IMR-90 (cell line): ENCODE results near the gene MGRN1. TPM values are rescaled to one million over a fixed set of nuclear protein-coding genes. Genes with fewer than 3 reads are reported as not detected.

ENCODE experiments used
- ATAC-seq: fragments of 200-7000 bp; cut with Tn5 transposase; 2 replicates; pipeline ENCODE4 v1.9.1; 2020; ENCODE audit warnings: low read depth, mild to moderate bottlenecking, moderate library complexity
- BruUV-seq: library from RNA; stranded (reverse); fragments of 400-500 nt; replicated peaks from 2 replicates; lab custom pipeline; 2021; lab: Mats Ljungman, UMichigan
- CTCF ChIA-PET: fragments of 300-600 bp; formaldehyde crosslinking; extraction: SDS; loops from one replicate; lab custom pipeline; 2021; ENCODE audit warnings: antibody characterized with exemption; lab: Yijun Ruan, JAX
- POLR2A ChIA-PET: fragments of 300-600 bp; sonication (Branson Sonifier 250); formaldehyde crosslinking; loops from one replicate; lab custom pipeline; 2022; ENCODE audit warnings: antibody characterized with exemption; ENCODE audit not compliant: unreplicated experiment; lab: Charles Lee
- DNase-seq: peaks from one replicate; pipeline ENCODE4 v3.0.0; 2013
- H2AFZ ChIP-seq: replicated peaks from 2 replicates; pipeline ENCODE3; 2013; ENCODE audit warnings: low read length, mild to moderate bottlenecking; ENCODE audit not compliant: poor library complexity
- H2AK5ac ChIP-seq: 2 replicates; pipeline ENCODE4 v1.6.1; 2013; ENCODE audit warnings: low read depth, low read length, inconsistent platforms
- H2AK9ac ChIP-seq: replicated peaks from 2 replicates; pipeline ENCODE3; 2013; ENCODE audit warnings: mild to moderate bottlenecking, low read depth, low read length, moderate library complexity; ENCODE audit not compliant: poor library complexity
- H2BK120ac ChIP-seq: 2 replicates; pipeline ENCODE4 v1.6.1; 2013; ENCODE audit warnings: low read depth, low read length, inconsistent platforms
- H2BK15ac ChIP-seq: 3 replicates; pipeline ENCODE4 v1.6.1; 2013; ENCODE audit warnings: low read depth, low read length, inconsistent platforms
- H2BK20ac ChIP-seq: 2 replicates; pipeline ENCODE4 v1.6.1; 2013; ENCODE audit warnings: low read depth, mild to moderate bottlenecking, inconsistent platforms, low read length, moderate library complexity
- H2BK5ac ChIP-seq: 2 replicates; pipeline ENCODE4 v1.6.1; 2013; ENCODE audit warnings: mild to moderate bottlenecking, low read depth, low read length, inconsistent platforms; ENCODE audit not compliant: poor library complexity, severe bottlenecking
- H3K14ac ChIP-seq: replicated peaks from 2 replicates; pipeline ENCODE4 v1.6.1; 2013; ENCODE audit warnings: low read depth, low read length, inconsistent platforms
- H3K18ac ChIP-seq: 2 replicates; pipeline ENCODE4 v1.6.1; 2013; ENCODE audit warnings: low read depth, low read length, control low read depth
- H3K23ac ChIP-seq: 2 replicates; pipeline ENCODE4 v1.6.1; 2013; ENCODE audit warnings: low read depth, low read length, inconsistent platforms
- H3K27ac ChIP-seq: 2 replicates; pipeline ENCODE4 v1.5.1; 2013; ENCODE audit warnings: mild to moderate bottlenecking, control low read depth, low read length; ENCODE audit not compliant: insufficient read depth
- H3K27me3 ChIP-seq: 2 replicates; pipeline ENCODE4 v1.6.1; 2013; ENCODE audit warnings: low read length; ENCODE audit not compliant: control insufficient read depth, insufficient read depth
- H3K36me3 ChIP-seq: 2 replicates; pipeline ENCODE4 v1.6.1; 2013; ENCODE audit warnings: low read length, mixed read lengths; ENCODE audit not compliant: control insufficient read depth, insufficient read depth
- H3K4ac ChIP-seq: 2 replicates; pipeline ENCODE4 v1.6.1; 2013; ENCODE audit warnings: low read depth, low read length, inconsistent platforms
- H3K4me1 ChIP-seq: 2 replicates; pipeline ENCODE4 v1.6.1; 2013; ENCODE audit warnings: low read length, mixed read lengths; ENCODE audit not compliant: control insufficient read depth, insufficient read depth
- H3K4me2 ChIP-seq: 2 replicates; pipeline ENCODE4 v1.6.1; 2013; ENCODE audit warnings: low read depth, mild to moderate bottlenecking, control low read depth, low read length, moderate library complexity
- H3K4me3 ChIP-seq: 2 replicates; pipeline ENCODE4 v1.5.1; 2013; ENCODE audit warnings: low read depth, mild to moderate bottlenecking, control low read depth, low read length, moderate library complexity; ENCODE audit not compliant: insufficient read depth
- H3K56ac ChIP-seq: 2 replicates; pipeline ENCODE4 v1.6.1; 2013; ENCODE audit warnings: low read length, inconsistent platforms; ENCODE audit not compliant: insufficient read depth; ENCODE audit errors: extremely low read depth
- H3K79me1 ChIP-seq, 2 experiments: 2 replicates each; pipeline ENCODE4 v1.6.1; 2013; ENCODE audit warnings: low read length in 2 of 2, inconsistent platforms in 1 of 2, low read depth in 1 of 2
- H3K9ac ChIP-seq: 2 replicates; pipeline ENCODE4 v1.6.1; 2013; ENCODE audit warnings: low read depth, low read length, control low read depth
- H3K9me1 ChIP-seq: 2 replicates; pipeline ENCODE4 v1.6.1; 2013; ENCODE audit warnings: low read length, inconsistent platforms; ENCODE audit not compliant: insufficient read depth
- H3K9me3 ChIP-seq: 2 replicates; pipeline ENCODE4 v1.6.1; 2013; ENCODE audit warnings: low read length; ENCODE audit not compliant: control insufficient read depth, insufficient read depth
- H4K20me1 ChIP-seq: 2 replicates; pipeline ENCODE4 v1.6.1; 2013; ENCODE audit warnings: low read length, inconsistent platforms; ENCODE audit not compliant: insufficient read depth
- H4K5ac ChIP-seq: 2 replicates; pipeline ENCODE4 v1.6.1; 2013; ENCODE audit warnings: mild to moderate bottlenecking, low read depth, low read length, control low read depth
- H4K8ac ChIP-seq, 2 experiments: 2 replicates each; pipeline ENCODE4 v1.6.1; 2013; ENCODE audit warnings: low read depth in 2 of 2, low read length in 2 of 2, control low read depth in 1 of 2, inconsistent platforms in 1 of 2
- H4K91ac ChIP-seq: 2 replicates; pipeline ENCODE4 v1.6.1; 2013; ENCODE audit warnings: low read depth, low read length, inconsistent platforms; ENCODE audit not compliant: insufficient read depth
- BHLHE40 ChIP-seq: fragments of 150-350 bp; IDR thresholded peaks from 2 replicates; pipeline ENCODE4 v1.6.1; 2016; ENCODE audit warnings: mild to moderate bottlenecking, low read depth, low read length
- CEBPB ChIP-seq: IDR thresholded peaks from 2 replicates; pipeline ENCODE4 v1.6.1; 2012; ENCODE audit warnings: low read depth, low read length, improper control_type of control experiment
- CHD1 ChIP-seq: IDR thresholded peaks from 2 replicates; pipeline ENCODE4 v1.6.1; 2012; ENCODE audit warnings: low read depth, low read length, improper control_type of control experiment
- FOS ChIP-seq: fragments of 150-350 bp; IDR thresholded peaks from 2 replicates; pipeline ENCODE4 v1.6.1; 2016; ENCODE audit warnings: low read depth, low read length
- MAFK ChIP-seq: IDR thresholded peaks from 2 replicates; pipeline ENCODE4 v1.6.1; 2012; ENCODE audit warnings: low read depth, low read length, improper control_type of control experiment
- MAZ ChIP-seq: IDR thresholded peaks from 2 replicates; pipeline ENCODE4 v1.6.1; 2012; ENCODE audit warnings: low read depth, mild to moderate bottlenecking, low read length, improper control_type of control experiment, moderate library complexity, borderline replicate concordance
- MXI1 ChIP-seq: IDR thresholded peaks from 2 replicates; pipeline ENCODE4 v1.6.1; 2012; ENCODE audit warnings: low read depth, mild to moderate bottlenecking, low read length, moderate library complexity, borderline replicate concordance
- NFE2L2 ChIP-seq: fragments of 150-350 bp; IDR thresholded peaks from 2 replicates; pipeline ENCODE4 v1.6.1; 2016; ENCODE audit warnings: low read depth, mild to moderate bottlenecking, low read length
- POLR2A ChIP-seq: IDR thresholded peaks from 2 replicates; pipeline ENCODE4 v1.6.1; 2012; ENCODE audit warnings: mild to moderate bottlenecking, low read depth, low read length
- RAD21 ChIP-seq: IDR thresholded peaks from 2 replicates; pipeline ENCODE4 v1.6.1; 2012; ENCODE audit warnings: low read length, improper control_type of control experiment
- RCOR1 ChIP-seq: IDR thresholded peaks from 2 replicates; pipeline ENCODE4 v1.6.1; 2012; ENCODE audit warnings: mild to moderate bottlenecking, low read length, improper control_type of control experiment; ENCODE audit not compliant: insufficient replicate concordance
- RFX5 ChIP-seq: IDR thresholded peaks from 2 replicates; pipeline ENCODE4 v1.8.0; 2012; ENCODE audit warnings: low read depth, mild to moderate bottlenecking, low read length, moderate library complexity
- SMC3 ChIP-seq: fragments of 150-350 bp; IDR thresholded peaks from 2 replicates; pipeline ENCODE4 v1.6.1; 2016; ENCODE audit warnings: low read depth, mild to moderate bottlenecking, antibody characterized with exemption, low read length, moderate library complexity
- WGBS, 2 experiments: methylation state at CpG; one replicate each; pipeline versions ENCODE4 v1.1.5 to v1.1.7; 2013; ENCODE audit warnings: missing lambda C conversion rate in 2 of 2; ENCODE audit not compliant: insufficient read length in 1 of 2; ENCODE audit errors: extremely low coverage in 2 of 2; 5-methylcytosine and 5-hydroxymethylcytosine counted together
- dilution Hi-C: fragments of 300-500 bp; cut with HindIII; formaldehyde crosslinking; loops from one replicate; pipeline ENCODE4 v1.14.3; 2018; ENCODE audit warnings: low sequenced_read_pairs; ENCODE audit not compliant: unreplicated experiment
- in situ Hi-C: fragments of 300-500 bp; cut with MboI; formaldehyde crosslinking; loops from 3 replicates; pipeline ENCODE4 v1.14.3; 2019; ENCODE audit warnings: low sequenced_read_pairs, inconsistent platforms, mixed read lengths
- intact Hi-C: fragments of 100-400 bp; cut with micrococcal nuclease; formaldehyde crosslinking; loops from 2 replicates; pipeline ENCODE4 v1.10.0; 2022
- polyA plus RNA-seq, 3 experiments: library from polyadenylated mRNA; depleted of rRNA; stranded (reverse); fragments of >200 nt; gene quantifications; 2 replicates each; pipeline ENCODE4 v1.2.3, GENCODE V29; 2012; ENCODE audit warnings: low replicate concordance in 1 of 3
- total RNA-seq: library from RNA; depleted of rRNA; stranded (reverse); fragments of >200 nt; gene quantifications from 2 replicates; pipeline ENCODE4 v1.2.3, GENCODE V29; 2012
- TF ChIP-seq, protein P1 (sequence below): fragments of 150-350 bp; IDR thresholded peaks from 2 replicates; pipeline ENCODE4 v1.6.1; 2017; ENCODE audit warnings: mild to moderate bottlenecking, antibody characterized with exemption, low read length, low read depth
- TF ChIP-seq, protein P2 (sequence below): conservative IDR thresholded peaks from 2 replicates; pipeline ENCODE4 v1.5.1; 2012; ENCODE audit warnings: mild to moderate bottlenecking, low read depth, low read length, improper control_type of control experiment
- TF ChIP-seq, protein P3 (sequence below): fragments of 150-350 bp; IDR thresholded peaks from 2 replicates; pipeline ENCODE4 v1.6.1; 2016; ENCODE audit warnings: low read depth, mild to moderate bottlenecking, low read length, moderate library complexity, borderline replicate concordance

Gene MGRN1
- total and polyA plus RNA-seq, 2 of the 4 experiments (the other 2 are of a cell fraction), result 11.7 to 32.7 TPM

DNA sequence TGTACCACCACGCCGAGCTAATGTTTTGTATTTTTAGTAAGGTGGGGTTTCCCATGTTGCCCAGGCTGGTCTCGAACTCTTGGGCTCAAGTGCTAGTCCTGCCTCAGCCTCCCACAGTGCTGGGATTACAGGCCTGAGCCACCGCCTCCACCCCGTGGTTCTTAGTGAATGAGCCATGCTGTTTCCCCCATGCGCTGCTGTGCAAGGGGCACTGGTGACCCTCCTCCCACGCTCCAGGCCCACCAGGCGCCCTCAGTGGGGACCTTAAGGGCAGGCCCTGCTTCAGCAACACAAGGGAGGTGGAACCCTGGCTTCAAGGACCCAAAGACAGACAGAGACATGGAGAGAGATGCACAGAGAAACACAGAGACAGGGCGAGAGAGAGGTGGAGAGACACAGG lies 53.4 kb downstream of the MGRN1 start:
- Histone ChIP-seq H3K36me3 (peaks cover 57% of the 10 kb centered on the region), H2BK15ac (no peak overlapping the region), H4K20me1 (no peaks in the 10 kb centered on the region), H3K9me1 (no peaks in the 10 kb centered on the region), H3K14ac (no peak overlapping the region), H3K4me2 (no peak overlapping the region), H3K23ac (no peak overlapping the region), H2AK9ac (no peak overlapping the region), H3K56ac (no peak overlapping the region), H2BK20ac (no peak overlapping the region), H3K27ac (no peak overlapping the region), H2AFZ (no peak overlapping the region), H4K5ac (no peak overlapping the region), H3K9me3 (no peaks in the 10 kb centered on the region), H3K4me1 (peaks cover 2% of the 10 kb centered on the region; the same call in 1 of the 2 replicates), H2BK5ac (no peak overlapping the region), H3K4me3 (no peak overlapping the region), H2AK5ac (no peak overlapping the region), H3K27me3 (no peaks in the 10 kb centered on the region), H4K8ac (no peak overlapping the region), H2BK120ac (no peak overlapping the region), H3K18ac (no peak overlapping the region), H4K91ac (no peak overlapping the region), H3K79me1 (peaks cover 6 to 25% of the 10 kb centered on the region in 2 experiments; a peak in 2 of 4 replicates), H3K4ac (no peak overlapping the region), H3K9ac (no peak overlapping the region)
- 97% methylated on average over 5 of the region's 9 CpGs; no CpG with 5 or more reads in 1 of the 2 experiments for WGBS, 2 experiments
- CTCF ChIA-PET, result no interaction called here
- ATAC-seq (no peak), DNase-seq (no peak)
- no TSS peak for BruUV-seq
- intact Hi-C loops, result no loop called here
- dilution Hi-C loops, result no loop called here
- TF ChIP-seq RCOR1 (no peak), MXI1 (no peak), POLR2A (no peak), BHLHE40 (no peak), MAFK (no peak), SMC3 (no peak), CHD1 (no peak), NFE2L2 (no peak), CEBPB (no peak), FOS (no peak), RFX5 (no peak), RAD21 (no peak), MAZ (no peak)
- TF ChIP-seq, protein P1, sequence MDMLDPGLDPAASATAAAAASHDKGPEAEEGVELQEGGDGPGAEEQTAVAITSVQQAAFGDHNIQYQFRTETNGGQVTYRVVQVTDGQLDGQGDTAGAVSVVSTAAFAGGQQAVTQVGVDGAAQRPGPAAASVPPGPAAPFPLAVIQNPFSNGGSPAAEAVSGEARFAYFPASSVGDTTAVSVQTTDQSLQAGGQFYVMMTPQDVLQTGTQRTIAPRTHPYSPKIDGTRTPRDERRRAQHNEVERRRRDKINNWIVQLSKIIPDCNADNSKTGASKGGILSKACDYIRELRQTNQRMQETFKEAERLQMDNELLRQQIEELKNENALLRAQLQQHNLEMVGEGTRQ, result no peak
- TF ChIP-seq, protein P2, sequence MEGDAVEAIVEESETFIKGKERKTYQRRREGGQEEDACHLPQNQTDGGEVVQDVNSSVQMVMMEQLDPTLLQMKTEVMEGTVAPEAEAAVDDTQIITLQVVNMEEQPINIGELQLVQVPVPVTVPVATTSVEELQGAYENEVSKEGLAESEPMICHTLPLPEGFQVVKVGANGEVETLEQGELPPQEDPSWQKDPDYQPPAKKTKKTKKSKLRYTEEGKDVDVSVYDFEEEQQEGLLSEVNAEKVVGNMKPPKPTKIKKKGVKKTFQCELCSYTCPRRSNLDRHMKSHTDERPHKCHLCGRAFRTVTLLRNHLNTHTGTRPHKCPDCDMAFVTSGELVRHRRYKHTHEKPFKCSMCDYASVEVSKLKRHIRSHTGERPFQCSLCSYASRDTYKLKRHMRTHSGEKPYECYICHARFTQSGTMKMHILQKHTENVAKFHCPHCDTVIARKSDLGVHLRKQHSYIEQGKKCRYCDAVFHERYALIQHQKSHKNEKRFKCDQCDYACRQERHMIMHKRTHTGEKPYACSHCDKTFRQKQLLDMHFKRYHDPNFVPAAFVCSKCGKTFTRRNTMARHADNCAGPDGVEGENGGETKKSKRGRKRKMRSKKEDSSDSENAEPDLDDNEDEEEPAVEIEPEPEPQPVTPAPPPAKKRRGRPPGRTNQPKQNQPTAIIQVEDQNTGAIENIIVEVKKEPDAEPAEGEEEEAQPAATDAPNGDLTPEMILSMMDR, result no peak
- TF ChIP-seq, protein P3, sequence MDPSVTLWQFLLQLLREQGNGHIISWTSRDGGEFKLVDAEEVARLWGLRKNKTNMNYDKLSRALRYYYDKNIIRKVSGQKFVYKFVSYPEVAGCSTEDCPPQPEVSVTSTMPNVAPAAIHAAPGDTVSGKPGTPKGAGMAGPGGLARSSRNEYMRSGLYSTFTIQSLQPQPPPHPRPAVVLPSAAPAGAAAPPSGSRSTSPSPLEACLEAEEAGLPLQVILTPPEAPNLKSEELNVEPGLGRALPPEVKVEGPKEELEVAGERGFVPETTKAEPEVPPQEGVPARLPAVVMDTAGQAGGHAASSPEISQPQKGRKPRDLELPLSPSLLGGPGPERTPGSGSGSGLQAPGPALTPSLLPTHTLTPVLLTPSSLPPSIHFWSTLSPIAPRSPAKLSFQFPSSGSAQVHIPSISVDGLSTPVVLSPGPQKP, result no peak
- POLR2A ChIA-PET, result no interaction called here
- in situ Hi-C loops, result no loop called here
